Measurements from ENCODE around the gene IGFBP1. TPM values are rescaled to one million over a fixed set of nuclear protein-coding genes. Genes with fewer than 3 reads are reported as not detected.

IGFBP1 gene
- total and polyA plus RNA-seq, 2 of the 13 experiments (the other 11 are each of a cell fraction or from before 2014, with no cell fraction given) = 5.4 to 885 TPM

GRCh38 chr7:45891462-45892402, 3.4 kb downstream of the IGFBP1 start (continued):
- TF ChIP-seq THAP7 (CRISPR knock-in tag; IDR thresholded peaks at IDR 0.05) = peak; percentile 72; the same call in 1 of the 2 replicates
- TF ChIP-seq POLR2AphosphoS2 (IDR thresholded peaks at IDR 0.05; ENCODE audit: low read depth, low read length) = 0 out of 2 replicates have a peak, but pooled peaks have one; percentile 9
- TF ChIP-seq ZBTB38 (CRISPR knock-in tag; IDR thresholded peaks at IDR 0.05) = no peak
- TF ChIP-seq ZNF772 (CRISPR knock-in tag; IDR thresholded peaks at IDR 0.05) = peak; percentile 68
- TF ChIP-seq GRHL1 (CRISPR knock-in tag; conservative IDR thresholded peaks at IDR 0.05) = no peak
- no peak for TF ChIP-seq PHF20 (CRISPR knock-in tag; IDR thresholded peaks at IDR 0.05)
- TF ChIP-seq AKAP8 (CRISPR knock-in tag; IDR thresholded peaks at IDR 0.05) = peak; percentile 80
- TF ChIP-seq MEF2D (CRISPR knock-in tag; IDR thresholded peaks at IDR 0.05) = peak; percentile 22; the same call in 1 of the 2 replicates
- 0 out of 2 replicates have a peak, but pooled peaks have one; percentile 19 for TF ChIP-seq ZBED4 (CRISPR knock-in tag; IDR thresholded peaks at IDR 0.05; ENCODE audit: borderline replicate concordance)
- 0 out of 2 replicates have a peak, but pooled peaks have one; percentile 46 for TF ChIP-seq E2F2 (CRISPR knock-in tag; IDR thresholded peaks at IDR 0.05; ENCODE audit: borderline replicate concordance)
- peak; percentile 39; the same call in 1 of the 2 replicates for TF ChIP-seq ZNF296 (CRISPR knock-in tag; conservative IDR thresholded peaks at IDR 0.05)
- TF ChIP-seq KLF6 (CRISPR knock-in tag; IDR thresholded peaks at IDR 0.05) = peak; percentile 4; the same call in 1 of the 2 replicates
- TF ChIP-seq CREBL2 (CRISPR knock-in tag; IDR thresholded peaks at IDR 0.05; ENCODE audit: borderline replicate concordance) = no peak
- TF ChIP-seq JDP2 (CRISPR knock-in tag; IDR thresholded peaks at IDR 0.05; ENCODE audit: borderline replicate concordance) = no peak
- peak; percentile 79 for TF ChIP-seq ZFP36L1 (CRISPR knock-in tag; IDR thresholded peaks at IDR 0.05)
- 0 out of 2 replicates have a peak, but pooled peaks have one; percentile 8 for TF ChIP-seq ZNF644 (CRISPR knock-in tag; IDR thresholded peaks at IDR 0.05; ENCODE audit: low read depth)
- peak; percentile 55; the same call in 1 of the 2 replicates for TF ChIP-seq ZSCAN29 (CRISPR knock-in tag; conservative IDR thresholded peaks at IDR 0.05)
- peak; percentile 10; the same call in 1 of the 2 replicates for TF ChIP-seq ZNF749 (CRISPR knock-in tag; IDR thresholded peaks at IDR 0.05; ENCODE audit: borderline replicate concordance)
- TF ChIP-seq ATF7-NPFF (CRISPR knock-in tag; IDR thresholded peaks at IDR 0.05; ENCODE audit: low read depth) = 0 out of 2 replicates have a peak, but pooled peaks have one; percentile 4
- TF ChIP-seq KLF9 (CRISPR knock-in tag; IDR thresholded peaks at IDR 0.05; ENCODE audit: low read depth) = 0 out of 2 replicates have a peak, but pooled peaks have one; percentile 65

All from HepG2 (cell line).